K562 (cell line): ENCODE results near the gene PEF1. TPM values are rescaled to one million over a fixed set of nuclear protein-coding genes. Genes with fewer than 3 reads are reported as not detected.
A peak's percentile ranks its signal among the peaks of the same experiment; 100 is the strongest.

Experiments
- DPF2 ChIP-seq: fragments of 450-650 bp; IDR thresholded peaks from 2 replicates; pipeline ENCODE4 v1.6.1; 2016
- HCFC1 ChIP-seq: IDR thresholded peaks from 2 replicates; pipeline ENCODE4 v1.6.1; 2012; ENCODE audit warnings: low read depth, low read length, improper control_type of control experiment
- MAZ ChIP-seq, 2 experiments: fragments of 450-650 bp in 1 of 2; sonication (generic) in 1 of 2; formaldehyde crosslinking; IDR thresholded peaks in 1 of 2; conservative IDR thresholded peaks in 1 of 2; 2 replicates each; pipeline versions ENCODE4 v1.4.0 to v1.5.0; 2020; ENCODE audit warnings: mild to moderate bottlenecking in 1 of 2, missing genetic modification reagents in 1 of 2
- MBD2 ChIP-seq: sonication (generic); IDR thresholded peaks from 2 replicates; pipeline ENCODE4 v1.6.1; 2016; ENCODE audit warnings: low read depth, borderline replicate concordance
- MTF1 ChIP-seq: fragments of 250-450 bp; sonication (Bioruptor Pico); IDR thresholded peaks from 2 replicates; pipeline ENCODE4 v1.9.0; 2021; ENCODE audit warnings: moderate library complexity, mild to moderate bottlenecking, inconsistent platforms, borderline replicate concordance
- MYNN ChIP-seq, 2 experiments: sonication (generic); formaldehyde crosslinking in 1 of 2; IDR thresholded peaks; 2 replicates each; pipeline versions ENCODE4 v1.5.0 to v1.6.1; 2016 to 2020; ENCODE audit warnings: antibody characterized with exemption in 1 of 2, missing genetic modification reagents in 1 of 2
- RBBP5 ChIP-seq: fragments of 200-600 bp; sonication (generic); IDR thresholded peaks from 2 replicates; pipeline ENCODE4 v1.6.1; 2012; ENCODE audit warnings: borderline replicate concordance, mild to moderate bottlenecking, low read length, control low read depth, inconsistent platforms; ENCODE audit not compliant: insufficient read depth, poor library complexity, severe bottlenecking
- SOX6 ChIP-seq: fragments of 450-650 bp; IDR thresholded peaks from 2 replicates; pipeline ENCODE4 v1.6.1; 2014; ENCODE audit warnings: mild to moderate bottlenecking
- TSC22D4 ChIP-seq: fragments of 450-650 bp; IDR thresholded peaks from 2 replicates; pipeline ENCODE4 v1.6.1; 2016; ENCODE audit warnings: missing genetic modification characterization, missing biosample characterization, control low read depth
- ZFP1 ChIP-seq: fragments of 450-650 bp; formaldehyde crosslinking; IDR thresholded peaks from 2 replicates; pipeline ENCODE4 v1.4.0; 2020; ENCODE audit warnings: mild to moderate bottlenecking, mixed read lengths
- ZNF24 ChIP-seq: fragments of 450-650 bp; IDR thresholded peaks from 2 replicates; pipeline ENCODE4 v1.6.1; 2016
- ZNF311 ChIP-seq: fragments of 250-450 bp; sonication (Bioruptor Pico); IDR thresholded peaks from 2 replicates; pipeline ENCODE4 v1.4.0; 2020; ENCODE audit warnings: mild to moderate bottlenecking, moderate library complexity
- ZNF589 ChIP-seq: fragments of 200-800 bp; sonication (Bioruptor generic); IDR thresholded peaks from 2 replicates; pipeline ENCODE4 v1.6.1; 2016; ENCODE audit warnings: low read depth, missing genetic modification characterization, missing compliant biosample characterization
- ZNF778 ChIP-seq: fragments of 450-650 bp; formaldehyde crosslinking; IDR thresholded peaks from 2 replicates; pipeline ENCODE4 v1.4.0; 2020; ENCODE audit warnings: mild to moderate bottlenecking, moderate library complexity
- polyA plus RNA-seq, 8 experiments: library from polyadenylated mRNA; depleted of rRNA in 4 of 8; stranded (reverse) in 5 of 8; unstranded in 3 of 8; fragments of >200 nt; fragmentation: Nextera tagmentation in 2 of 8; fragmentation: Illumina TruSeq in 1 of 8; extraction: Ambion mirVana in 2 of 8; extraction: Trizol in 1 of 8; gene quantifications; 2 replicates each; pipeline versions ENCODE4 v1.2.1 to v1.2.3, GENCODE V29; 2011 to 2014; ENCODE audit warnings: inconsistent platforms in 1 of 8, missing spikeins in 1 of 8
- total RNA-seq, 7 experiments: library from RNA; depleted of rRNA in 6 of 7; stranded (reverse); fragments of >200 nt in 6 of 7; fragmentation: Illumina TruSeq in 2 of 7; extraction: Trizol in 2 of 7; gene quantifications; 2 replicates each; pipeline versions ENCODE4 v1.2.1 to v1.2.3, GENCODE V29; 2011 to 2021; ENCODE audit warnings: low replicate concordance in 1 of 7
- TF ChIP-seq, protein P1 (sequence below), 2 experiments: IDR thresholded peaks; 2 replicates each; pipeline ENCODE4 v1.6.1; 2012; ENCODE audit warnings: improper control_type of control experiment in 2 of 2, low read depth in 2 of 2, low read length in 2 of 2, borderline replicate concordance in 1 of 2
- TF ChIP-seq, protein P2 (sequence below), 2 experiments: fragments of 450-650 bp in 1 of 2; sonication (generic) in 1 of 2; formaldehyde crosslinking in 1 of 2; IDR thresholded peaks; 2 replicates each; pipeline versions ENCODE4 v1.7.1 to v1.9.0; 2016 to 2022; ENCODE audit warnings: inconsistent platforms in 1 of 2, mild to moderate bottlenecking in 1 of 2, missing genetic modification reagents in 1 of 2

The PEF1 gene
- total and polyA plus RNA-seq, 9 of the 15 experiments (the other 6 are each of a cell fraction or from before 2014, with no cell fraction given) = 26.3 to 95.5 (median 61.9) TPM

DNA sequence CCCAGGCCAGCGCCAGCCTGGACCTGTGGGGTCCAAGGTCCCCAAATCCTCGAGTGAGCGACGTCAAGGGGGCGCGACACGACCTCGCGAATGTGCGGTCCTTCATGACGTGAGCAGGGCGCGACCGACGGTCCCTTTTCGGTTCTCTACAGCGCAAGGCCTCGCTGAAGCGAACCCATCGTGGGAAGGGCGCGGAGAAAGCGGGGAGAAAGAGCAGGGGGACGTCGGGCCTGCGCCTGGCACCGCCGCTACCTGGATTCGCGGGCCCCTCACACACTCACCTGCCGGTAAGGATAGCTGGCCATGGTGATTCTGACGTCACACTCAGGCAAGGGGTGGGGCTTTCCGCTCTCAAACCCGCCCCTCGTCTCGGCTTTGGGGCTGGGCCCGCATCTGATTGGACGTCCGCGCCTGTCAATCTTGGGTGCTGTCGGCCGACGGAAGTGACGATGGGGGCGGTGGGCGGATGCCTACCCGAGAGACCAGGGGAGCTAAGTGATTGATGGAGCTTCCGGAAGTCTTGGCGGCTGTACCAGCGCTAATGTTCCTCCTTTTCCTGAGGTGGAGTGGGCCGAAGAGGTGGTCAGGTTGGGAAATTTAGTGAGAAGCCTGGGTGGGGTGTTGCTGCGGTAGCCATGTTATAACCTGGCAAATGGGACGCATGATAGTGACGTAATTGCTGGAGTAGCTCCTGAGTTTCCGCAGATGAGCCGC, at the start of gene PEF1 (continued):
- TF ChIP-seq MAZ (CRISPR knock-in tag; conservative IDR thresholded peaks at IDR 0.05 in 1 of 2, IDR thresholded peaks at IDR 0.05 in 1 of 2) = peak; percentile 83 to 87; a peak in 3 of 4 replicates
- no peak for TF ChIP-seq ZFP1 (CRISPR knock-in tag)
- TF ChIP-seq SOX6 = no peak; the same call in 1 of the 2 replicates
- no peak for TF ChIP-seq ZNF589 (CRISPR knock-in tag)
- TF ChIP-seq HCFC1 = peak; percentile 94
- peak; percentile 76 for TF ChIP-seq MBD2
- peak; percentile 74 for TF ChIP-seq RBBP5
- no peak for TF ChIP-seq MYNN (IDR thresholded peaks at IDR 0.05)
- TF ChIP-seq MYNN (CRISPR knock-in tag; IDR thresholded peaks at IDR 0.05) = no peak
- TF ChIP-seq ZNF311 (CRISPR knock-in tag) = no peak
- TF ChIP-seq ZNF778 = no peak
- TF ChIP-seq TSC22D4 = no peak
- TF ChIP-seq MTF1 (CRISPR knock-in tag) = no peak
- no peak; the same call in 1 of the 2 replicates for TF ChIP-seq ZNF24
- TF ChIP-seq DPF2 = peak; percentile 14; the same call in 1 of the 2 replicates
- TF ChIP-seq, protein P1, sequence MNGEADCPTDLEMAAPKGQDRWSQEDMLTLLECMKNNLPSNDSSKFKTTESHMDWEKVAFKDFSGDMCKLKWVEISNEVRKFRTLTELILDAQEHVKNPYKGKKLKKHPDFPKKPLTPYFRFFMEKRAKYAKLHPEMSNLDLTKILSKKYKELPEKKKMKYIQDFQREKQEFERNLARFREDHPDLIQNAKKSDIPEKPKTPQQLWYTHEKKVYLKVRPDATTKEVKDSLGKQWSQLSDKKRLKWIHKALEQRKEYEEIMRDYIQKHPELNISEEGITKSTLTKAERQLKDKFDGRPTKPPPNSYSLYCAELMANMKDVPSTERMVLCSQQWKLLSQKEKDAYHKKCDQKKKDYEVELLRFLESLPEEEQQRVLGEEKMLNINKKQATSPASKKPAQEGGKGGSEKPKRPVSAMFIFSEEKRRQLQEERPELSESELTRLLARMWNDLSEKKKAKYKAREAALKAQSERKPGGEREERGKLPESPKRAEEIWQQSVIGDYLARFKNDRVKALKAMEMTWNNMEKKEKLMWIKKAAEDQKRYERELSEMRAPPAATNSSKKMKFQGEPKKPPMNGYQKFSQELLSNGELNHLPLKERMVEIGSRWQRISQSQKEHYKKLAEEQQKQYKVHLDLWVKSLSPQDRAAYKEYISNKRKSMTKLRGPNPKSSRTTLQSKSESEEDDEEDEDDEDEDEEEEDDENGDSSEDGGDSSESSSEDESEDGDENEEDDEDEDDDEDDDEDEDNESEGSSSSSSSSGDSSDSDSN (IDR thresholded peaks at IDR 0.05; ENCODE audit: borderline replicate concordance in 1 of 2, low read depth in 2 of 2, low read length in 2 of 2) = no peak
- TF ChIP-seq, protein P2, sequence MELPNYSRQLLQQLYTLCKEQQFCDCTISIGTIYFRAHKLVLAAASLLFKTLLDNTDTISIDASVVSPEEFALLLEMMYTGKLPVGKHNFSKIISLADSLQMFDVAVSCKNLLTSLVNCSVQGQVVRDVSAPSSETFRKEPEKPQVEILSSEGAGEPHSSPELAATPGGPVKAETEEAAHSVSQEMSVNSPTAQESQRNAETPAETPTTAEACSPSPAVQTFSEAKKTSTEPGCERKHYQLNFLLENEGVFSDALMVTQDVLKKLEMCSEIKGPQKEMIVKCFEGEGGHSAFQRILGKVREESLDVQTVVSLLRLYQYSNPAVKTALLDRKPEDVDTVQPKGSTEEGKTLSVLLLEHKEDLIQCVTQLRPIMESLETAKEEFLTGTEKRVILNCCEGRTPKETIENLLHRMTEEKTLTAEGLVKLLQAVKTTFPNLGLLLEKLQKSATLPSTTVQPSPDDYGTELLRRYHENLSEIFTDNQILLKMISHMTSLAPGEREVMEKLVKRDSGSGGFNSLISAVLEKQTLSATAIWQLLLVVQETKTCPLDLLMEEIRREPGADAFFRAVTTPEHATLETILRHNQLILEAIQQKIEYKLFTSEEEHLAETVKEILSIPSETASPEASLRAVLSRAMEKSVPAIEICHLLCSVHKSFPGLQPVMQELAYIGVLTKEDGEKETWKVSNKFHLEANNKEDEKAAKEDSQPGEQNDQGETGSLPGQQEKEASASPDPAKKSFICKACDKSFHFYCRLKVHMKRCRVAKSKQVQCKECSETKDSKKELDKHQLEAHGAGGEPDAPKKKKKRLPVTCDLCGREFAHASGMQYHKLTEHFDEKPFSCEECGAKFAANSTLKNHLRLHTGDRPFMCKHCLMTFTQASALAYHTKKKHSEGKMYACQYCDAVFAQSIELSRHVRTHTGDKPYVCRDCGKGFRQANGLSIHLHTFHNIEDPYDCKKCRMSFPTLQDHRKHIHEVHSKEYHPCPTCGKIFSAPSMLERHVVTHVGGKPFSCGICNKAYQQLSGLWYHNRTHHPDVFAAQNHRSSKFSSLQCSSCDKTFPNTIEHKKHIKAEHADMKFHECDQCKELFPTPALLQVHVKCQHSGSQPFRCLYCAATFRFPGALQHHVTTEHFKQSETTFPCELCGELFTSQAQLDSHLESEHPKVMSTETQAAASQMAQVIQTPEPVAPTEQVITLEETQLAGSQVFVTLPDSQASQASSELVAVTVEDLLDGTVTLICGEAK (IDR thresholded peaks at IDR 0.05) = peak; percentile 98
- TF ChIP-seq, protein P2 (CRISPR knock-in tag; IDR thresholded peaks at IDR 0.05) = no peak
